ENCODE measurements around the gene MTMR6. TPM values are rescaled to one million over a fixed set of nuclear protein-coding genes. Genes with fewer than 3 reads are reported as not detected.

MTMR6 gene
- total RNA-seq, 1 experiment from 2014 or later, result 10.8 TPM

GRCh38 chr13:25252225-25252624, 35.1 kb downstream of the MTMR6 start:
- intact Hi-C loops (cut with micrococcal nuclease; ENCODE audit: unreplicated experiment), result no loop called here
- no peak overlapping the region for H3K4me3 ChIP-seq
- DNase-seq, result no peak
- H3F3A ChIP-seq (ENCODE audit: insufficient read depth, low read depth), result no peaks in the 10 kb centered on the region
- no peak overlapping the region for H3K27ac ChIP-seq
- CTCF ChIA-PET, result no interaction called here
- H3K9me2 ChIP-seq (ENCODE audit: insufficient read depth), result no peaks in the 10 kb centered on the region
- no peaks in the 10 kb centered on the region for H3K4me1 ChIP-seq (replicated peaks; ENCODE audit: insufficient read depth)
- no peaks in the 10 kb centered on the region for H3K9me3 ChIP-seq (ENCODE audit: insufficient read depth, low read depth)
- H4K20me1 ChIP-seq (ENCODE audit: insufficient read depth), result no peaks in the 10 kb centered on the region
- POLR2A ChIA-PET (ENCODE audit: unreplicated experiment), result no interaction called here
- no peak for TF ChIP-seq EZH2 (IDR thresholded peaks at IDR 0.05; ENCODE audit: low read depth)
- TF ChIP-seq, protein P1, sequence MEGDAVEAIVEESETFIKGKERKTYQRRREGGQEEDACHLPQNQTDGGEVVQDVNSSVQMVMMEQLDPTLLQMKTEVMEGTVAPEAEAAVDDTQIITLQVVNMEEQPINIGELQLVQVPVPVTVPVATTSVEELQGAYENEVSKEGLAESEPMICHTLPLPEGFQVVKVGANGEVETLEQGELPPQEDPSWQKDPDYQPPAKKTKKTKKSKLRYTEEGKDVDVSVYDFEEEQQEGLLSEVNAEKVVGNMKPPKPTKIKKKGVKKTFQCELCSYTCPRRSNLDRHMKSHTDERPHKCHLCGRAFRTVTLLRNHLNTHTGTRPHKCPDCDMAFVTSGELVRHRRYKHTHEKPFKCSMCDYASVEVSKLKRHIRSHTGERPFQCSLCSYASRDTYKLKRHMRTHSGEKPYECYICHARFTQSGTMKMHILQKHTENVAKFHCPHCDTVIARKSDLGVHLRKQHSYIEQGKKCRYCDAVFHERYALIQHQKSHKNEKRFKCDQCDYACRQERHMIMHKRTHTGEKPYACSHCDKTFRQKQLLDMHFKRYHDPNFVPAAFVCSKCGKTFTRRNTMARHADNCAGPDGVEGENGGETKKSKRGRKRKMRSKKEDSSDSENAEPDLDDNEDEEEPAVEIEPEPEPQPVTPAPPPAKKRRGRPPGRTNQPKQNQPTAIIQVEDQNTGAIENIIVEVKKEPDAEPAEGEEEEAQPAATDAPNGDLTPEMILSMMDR (conservative IDR thresholded peaks at IDR 0.05), result no peak
- no peaks in the 10 kb centered on the region; the same call in 1 of the 2 replicates for H3K36me3 ChIP-seq (ENCODE audit: low read depth)
- H2AFZ ChIP-seq, result no peak overlapping the region
- no TSS peak for BruUV-seq (replicated peaks)
- H3K79me2 ChIP-seq (ENCODE audit: low read depth), result no peaks in the 10 kb centered on the region
- H3K27me3 ChIP-seq (ENCODE audit: insufficient read depth, low read depth), result no peaks in the 10 kb centered on the region
- H3K4me2 ChIP-seq, result no peak overlapping the region

DNA sequence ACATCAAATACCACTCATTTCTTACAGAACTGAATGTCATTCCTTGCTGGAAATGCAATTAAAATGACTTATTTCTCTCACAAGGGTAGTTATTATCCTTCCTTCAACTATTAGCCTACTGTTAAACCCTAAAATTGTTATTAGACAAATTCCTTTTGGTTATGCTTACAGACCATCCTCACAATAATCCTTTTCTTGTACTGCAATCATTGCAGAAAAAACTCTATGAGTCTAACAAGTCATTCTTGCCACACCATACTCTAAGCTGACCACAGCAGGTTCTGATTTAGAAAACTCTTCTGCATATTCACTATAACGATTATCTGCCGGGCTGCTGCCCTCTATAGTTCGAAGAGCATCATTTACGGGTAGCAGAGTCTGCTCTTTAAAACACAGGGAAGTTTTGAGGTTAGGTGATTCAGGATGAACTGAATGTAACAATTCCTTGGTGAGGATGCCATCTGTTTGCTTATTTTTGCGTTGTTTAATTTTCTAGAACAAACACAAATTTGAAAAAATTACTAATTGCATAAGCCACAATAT, 38.2 kb downstream of the MTMR6 start:
- Histone ChIP-seq H3K79me2 (ENCODE audit: low read depth) (no peaks in the 10 kb centered on the region), H3F3A (ENCODE audit: insufficient read depth, low read depth) (no peaks in the 10 kb centered on the region), H3K9me3 (ENCODE audit: insufficient read depth, low read depth) (no peaks in the 10 kb centered on the region), H4K20me1 (ENCODE audit: insufficient read depth) (no peaks in the 10 kb centered on the region), H3K27me3 (ENCODE audit: insufficient read depth, low read depth) (no peaks in the 10 kb centered on the region), H3K4me3 (no peak overlapping the region), H3K27ac (no peak overlapping the region), H3K4me2 (no peak overlapping the region), H2AFZ (no peak overlapping the region), H3K36me3 (ENCODE audit: low read depth) (no peaks in the 10 kb centered on the region; the same call in 1 of the 2 replicates), H3K4me1 (replicated peaks; ENCODE audit: insufficient read depth) (no peaks in the 10 kb centered on the region), H3K9me2 (ENCODE audit: insufficient read depth) (no peaks in the 10 kb centered on the region)
- BruUV-seq (replicated peaks), result no TSS peak
- intact Hi-C loops (cut with micrococcal nuclease; ENCODE audit: unreplicated experiment), result no loop called here
- ChIA-PET CTCF (no interaction called here), POLR2A (ENCODE audit: unreplicated experiment) (no interaction called here)
- DNase-seq, result no peak
- TF ChIP-seq, protein P1 (conservative IDR thresholded peaks at IDR 0.05), result no peak; the same call in 1 of the 2 replicates
- no peak for TF ChIP-seq EZH2 (IDR thresholded peaks at IDR 0.05; ENCODE audit: low read depth)

- ChIA-PET CTCF (no interaction called here), POLR2A (ENCODE audit: unreplicated experiment) (no interaction called here)
- Histone ChIP-seq H3K4me2 (no peak overlapping the region), H3F3A (ENCODE audit: insufficient read depth, low read depth) (no peaks in the 10 kb centered on the region), H3K36me3 (ENCODE audit: low read depth) (no peaks in the 10 kb centered on the region; the same call in 1 of the 2 replicates), H3K9me3 (ENCODE audit: insufficient read depth, low read depth) (no peaks in the 10 kb centered on the region), H2AFZ (no peak overlapping the region), H3K27me3 (ENCODE audit: insufficient read depth, low read depth) (no peaks in the 10 kb centered on the region), H4K20me1 (ENCODE audit: insufficient read depth) (no peaks in the 10 kb centered on the region), H3K27ac (no peak overlapping the region), H3K4me1 (replicated peaks; ENCODE audit: insufficient read depth) (no peaks in the 10 kb centered on the region), H3K9me2 (ENCODE audit: insufficient read depth) (no peaks in the 10 kb centered on the region), H3K4me3 (no peak overlapping the region), H3K79me2 (ENCODE audit: low read depth) (no peaks in the 10 kb centered on the region)
- no peak for DNase-seq
- no peak for TF ChIP-seq EZH2 (IDR thresholded peaks at IDR 0.05; ENCODE audit: low read depth)
- TF ChIP-seq, protein P1 (conservative IDR thresholded peaks at IDR 0.05), result no peak
- intact Hi-C loops (cut with micrococcal nuclease; ENCODE audit: unreplicated experiment), result no loop called here
- no TSS peak for BruUV-seq (replicated peaks)
Measured at GRCh38 chr13:25248071-25248470, 39.2 kb downstream of the MTMR6 start.
